ENCODE measurements around the gene EXO1. TPM values are rescaled to one million over a fixed set of nuclear protein-coding genes. Genes with fewer than 3 reads are reported as not detected.

Gene EXO1
- total RNA-seq, 1 experiment from 2014 or later, result 32.9 TPM

DNA sequence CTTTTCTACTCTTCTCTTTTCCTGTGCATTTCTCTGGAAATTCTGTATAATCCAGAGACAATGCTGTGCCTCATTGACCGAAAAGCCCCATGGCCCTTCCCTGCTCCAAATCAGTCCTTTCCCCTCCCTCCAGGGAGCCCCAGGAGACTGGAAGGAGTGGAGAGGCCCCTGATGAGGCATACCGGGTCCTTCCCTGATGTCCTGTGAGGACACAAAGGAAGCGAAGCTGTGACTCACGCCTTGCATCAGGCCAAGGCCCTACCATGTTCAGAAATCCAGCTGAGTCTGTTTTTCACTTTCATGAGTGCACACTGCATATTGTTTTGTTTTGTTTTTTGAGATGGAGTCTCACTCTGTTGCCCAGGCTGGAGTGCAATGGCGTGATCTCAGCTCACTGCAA lies 70.9 kb downstream of the EXO1 start (continued):
- TF ChIP-seq MAX (IDR thresholded peaks at IDR 0.05) (no peak), CEBPB (IDR thresholded peaks at IDR 0.05; ENCODE audit: low read depth) (no peak), SP1 (IDR thresholded peaks at IDR 0.05; ENCODE audit: low read depth) (no peak), CBX3 (IDR thresholded peaks at IDR 0.05; ENCODE audit: low read depth) (no peak), POLR2AphosphoS5 (IDR thresholded peaks at IDR 0.05; ENCODE audit: low read depth, low read length) (no peak), SRF (IDR thresholded peaks at IDR 0.05; ENCODE audit: low read depth) (no peak), YY1 (IDR thresholded peaks at IDR 0.05; ENCODE audit: extremely low read depth, insufficient replicate concordance, low read depth, low read length) (no peak)

DNA sequence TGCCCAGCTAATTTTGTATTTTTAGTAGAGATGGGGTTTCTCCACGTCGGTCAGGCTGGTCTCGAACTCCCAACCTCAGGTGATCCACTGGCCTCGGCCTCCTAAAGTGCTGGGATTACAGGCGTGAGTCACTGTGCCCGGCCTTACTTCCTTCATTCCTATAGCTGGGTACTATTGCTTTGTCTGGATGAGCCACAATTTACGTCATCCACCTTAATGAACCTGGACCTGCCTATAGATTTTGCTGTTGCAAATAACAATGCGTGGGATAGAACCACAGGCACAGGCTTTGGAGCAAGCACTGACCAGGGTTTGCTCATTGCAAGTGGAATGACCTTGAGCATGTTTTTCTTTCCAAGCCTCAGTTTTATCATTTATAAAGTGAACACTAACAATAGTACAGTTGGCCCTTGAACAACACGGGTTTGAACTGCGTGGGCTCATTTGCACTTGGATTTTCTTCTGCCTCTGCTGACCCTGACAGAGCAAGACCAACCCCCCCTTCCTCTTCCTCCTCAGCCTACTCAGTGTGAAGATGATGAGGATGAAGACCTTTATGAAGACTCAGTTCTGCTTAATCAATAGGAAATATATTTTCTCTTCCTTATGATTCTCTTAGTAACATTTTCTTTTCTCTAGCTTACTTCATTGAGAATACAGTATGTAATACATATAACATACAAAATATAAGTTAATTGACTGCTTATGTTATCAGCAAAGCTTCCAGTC lies 76.2 kb downstream of the EXO1 start:
- H3K9me2 ChIP-seq (ENCODE audit: insufficient read depth), result no peaks in the 10 kb centered on the region
- ChIA-PET CTCF (no interaction called here), RAD21 (ENCODE audit: low non-redundant PET in 1 of 2, low total read pairs in 2 of 2, uncharacterized antibody in 2 of 2, unreplicated experiment in 2 of 2) (no interaction called here), POLR2A (no interaction called here)
- intact Hi-C loops (cut with micrococcal nuclease), result no loop called here
- no peak overlapping the region for H3K4me2 ChIP-seq (ENCODE audit: low read length)
- H3K36me3 ChIP-seq (ENCODE audit: control insufficient read depth in 1 of 2, insufficient read depth in 2 of 2, low read length in 2 of 2), result no peaks in the 10 kb centered on the region
- H3K27me3 ChIP-seq (ENCODE audit: insufficient read depth, low read length), result no peaks in the 10 kb centered on the region
- no peaks in the 10 kb centered on the region for H3K9me3 ChIP-seq (ENCODE audit: control insufficient read depth in 1 of 2, insufficient read depth in 1 of 2, low read depth in 1 of 2, low read length in 2 of 2)
- DNase-seq (ENCODE audit: low read depth, low spot score) (no peak), ATAC-seq (no peak)
- TF ChIP-seq ZNF274 (IDR thresholded peaks at IDR 0.05; ENCODE audit: low read depth, low read length) (no peak), JUND (IDR thresholded peaks at IDR 0.05) (no peak), RAD21 (IDR thresholded peaks at IDR 0.05; ENCODE audit: low read depth) (no peak), POLR2A (IDR thresholded peaks at IDR 0.05; ENCODE audit: borderline replicate concordance, extremely low read depth, insufficient read depth, insufficient read length) (no peak), MAX (IDR thresholded peaks at IDR 0.05) (no peak), EZH2phosphoT487 (IDR thresholded peaks at IDR 0.05; ENCODE audit: borderline replicate concordance) (no peak), FOSL1 (IDR thresholded peaks at IDR 0.05; ENCODE audit: low read depth) (no peak), CTCF (IDR thresholded peaks at IDR 0.05 in 2 of 3, conservative IDR thresholded peaks at IDR 0.05 in 1 of 3; ENCODE audit: borderline replicate concordance in 1 of 3, insufficient read depth in 1 of 3, low read depth in 2 of 3, low read length in 2 of 3) (no peak), ZBTB33 (IDR thresholded peaks at IDR 0.05; ENCODE audit: extremely low read depth, insufficient replicate concordance, low read length) (no peak), POLR2AphosphoS5 (IDR thresholded peaks at IDR 0.05; ENCODE audit: low read depth, low read length) (no peak), EGR1 (IDR thresholded peaks at IDR 0.05; ENCODE audit: low read depth) (no peak), YY1 (IDR thresholded peaks at IDR 0.05; ENCODE audit: extremely low read depth, insufficient replicate concordance, low read depth, low read length) (no peak), EZH2 (IDR thresholded peaks at IDR 0.05) (no peak), CEBPB (IDR thresholded peaks at IDR 0.05; ENCODE audit: low read depth) (no peak), CBX3 (IDR thresholded peaks at IDR 0.05; ENCODE audit: low read depth) (no peak), TCF7L2 (IDR thresholded peaks at IDR 0.05; ENCODE audit: borderline replicate concordance, extremely low read depth, insufficient read depth, insufficient read length) (no peak), ELF1 (IDR thresholded peaks at IDR 0.05; ENCODE audit: borderline replicate concordance, low read depth) (no peak), SRF (IDR thresholded peaks at IDR 0.05; ENCODE audit: low read depth) (no peak), SP1 (IDR thresholded peaks at IDR 0.05; ENCODE audit: low read depth) (no peak)
- no peak overlapping the region for H3K9ac ChIP-seq (ENCODE audit: low read length)
- no peaks in the 10 kb centered on the region for H3K79me2 ChIP-seq (ENCODE audit: insufficient read depth, low read length)
- no peak overlapping the region for H3K27ac ChIP-seq (ENCODE audit: low read depth, low read length)
- BruUV-seq (replicated peaks), result no TSS peak
- no peaks in the 10 kb centered on the region for H3K4me1 ChIP-seq (ENCODE audit: control insufficient read depth in 1 of 2, insufficient read depth in 2 of 2, low read length in 2 of 2)
- no peak overlapping the region for H3K4me3 ChIP-seq (replicated peaks in 1 of 2; ENCODE audit: low read depth in 1 of 2, low read length in 2 of 2)
- no peaks in the 10 kb centered on the region for H4K20me1 ChIP-seq (ENCODE audit: insufficient read depth)
- H2AFZ ChIP-seq (ENCODE audit: low read depth, low read length, poor library complexity, severe bottlenecking), result no peak overlapping the region

All from HCT116 (cell line).